Cortex of kidney (tissue), 1 donor: ENCODE data around the gene UMODL1.

Experiments
- DNase-seq: peaks from one replicate; lab custom pipeline; 2025; lab: John Stamatoyannopoulos, UW

The UMODL1 gene

DNA sequence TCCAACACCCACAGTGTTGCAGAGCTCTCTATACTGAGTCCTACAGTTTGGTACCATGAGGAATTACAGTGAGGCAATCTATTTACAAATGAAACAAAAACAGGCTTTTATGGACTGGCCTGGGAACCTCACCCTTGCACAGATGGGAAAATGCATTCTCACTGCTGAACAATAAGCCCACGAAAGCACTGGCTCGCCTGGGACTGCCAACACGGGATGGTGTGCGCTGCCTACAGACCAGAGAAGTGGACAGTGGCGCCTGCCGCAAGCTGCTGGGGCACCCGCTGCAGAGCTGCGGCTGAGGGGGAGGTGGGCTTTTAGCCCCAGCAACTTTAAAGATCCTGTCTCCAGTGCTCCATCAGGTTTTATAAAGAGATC is 119.4 kb downstream of the UMODL1 start:
- no peak for DNase-seq

DNA sequence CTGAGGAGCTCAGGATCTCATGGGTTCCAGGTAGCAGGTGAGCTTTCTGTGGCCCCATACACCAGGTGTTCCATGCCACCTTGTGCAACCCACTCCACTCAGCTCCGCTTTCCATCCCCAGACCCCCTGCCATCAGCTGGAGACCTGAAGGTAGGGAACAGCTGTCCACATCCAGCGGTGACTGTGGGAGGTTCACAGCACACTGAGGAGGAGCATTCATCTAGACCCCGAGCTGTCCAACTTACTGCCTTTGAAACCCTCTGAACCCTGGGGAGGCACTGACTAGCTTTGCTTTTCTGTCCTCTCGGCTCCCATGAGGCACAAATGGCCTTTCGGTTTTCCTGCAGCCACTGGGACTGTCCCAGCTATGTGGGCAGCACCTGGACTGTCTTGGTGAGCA is 119.9 kb downstream of the UMODL1 start:
- no peak for DNase-seq

DNA sequence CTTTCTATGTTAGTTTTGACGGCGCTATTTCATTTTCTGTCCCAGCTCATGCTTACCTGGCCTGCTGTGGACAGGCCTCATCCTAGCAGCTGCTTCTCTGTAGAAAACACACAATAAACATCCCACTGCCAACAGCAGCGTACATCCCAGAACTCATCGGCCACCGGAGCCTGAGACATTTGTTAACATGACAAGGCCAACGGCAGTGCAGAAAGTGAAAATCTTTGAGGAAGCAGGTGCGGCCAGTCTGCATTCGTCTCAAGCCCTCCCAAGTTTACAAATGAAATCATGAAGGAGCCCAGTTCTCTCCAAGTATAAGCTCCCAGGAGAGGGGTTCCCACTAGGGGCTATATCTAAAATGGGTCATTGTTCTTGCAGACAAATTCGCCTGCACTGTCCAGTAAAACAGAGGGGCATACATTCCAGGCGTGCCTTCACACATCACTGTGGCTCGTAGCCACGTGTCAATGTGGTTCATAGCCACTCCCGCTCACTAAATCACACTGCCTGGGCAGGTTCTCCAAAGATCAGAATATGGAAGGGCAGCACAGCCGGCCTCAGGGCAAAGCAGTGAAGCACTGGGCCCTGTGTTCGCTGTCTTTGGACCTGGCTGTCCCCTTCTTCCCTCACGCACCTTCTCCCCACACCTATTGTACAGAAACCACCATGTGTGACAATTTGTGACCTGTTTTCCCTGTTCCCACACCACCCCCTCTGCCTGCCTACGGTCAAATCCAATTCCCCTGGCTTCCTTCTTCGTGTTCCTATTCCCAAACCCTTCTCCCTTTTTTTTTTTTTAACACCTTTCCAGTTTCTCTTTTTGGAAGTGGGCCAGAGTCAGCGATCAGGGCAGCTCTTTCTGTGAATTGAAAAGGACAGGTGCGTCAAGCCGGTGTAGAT is 120.8 kb downstream of the UMODL1 start:
- no peak for DNase-seq
